Measurements from ENCODE around the gene HSPG2. TPM values are rescaled to one million over a fixed set of nuclear protein-coding genes. Genes with fewer than 3 reads are reported as not detected.

Gene HSPG2
- polyA plus RNA-seq, 2 donors = 37.6 to 55.0 TPM

- Histone ChIP-seq H3K36me3 (ENCODE audit: control insufficient read depth in 2 of 2, insufficient read depth in 2 of 2, low read length in 1 of 2) (peaks cover 43 to 70% of the 10 kb centered on the region in 2 donors), H3K4me1 (ENCODE audit: control insufficient read depth in 2 of 2, insufficient read depth in 2 of 2, low read length in 1 of 2) (no peaks in the 10 kb centered on the region), H3K4me3 (ENCODE audit: low read depth in 1 of 2, low read length in 2 of 2) (no peak overlapping the region), H3K27ac (ENCODE audit: low read depth in 2 of 2, low read length in 1 of 2) (no peak overlapping the region), H3K9me3 (ENCODE audit: control insufficient read depth in 2 of 2, insufficient read depth in 1 of 2, low read depth in 1 of 2, low read length in 1 of 2) (peaks cover 3 to 9% of the 10 kb centered on the region in 2 donors), H3K27me3 (ENCODE audit: control insufficient read depth in 1 of 2, insufficient read depth in 2 of 2, low read length in 2 of 2) (no peaks in the 10 kb centered on the region)
- WGBS, 2 donors = 95% methylated on average over 10 of the region's 10 CpGs
Measured at GRCh38 chr1:21837476-21837875, 99.6 kb downstream of the HSPG2 start.

DNA sequence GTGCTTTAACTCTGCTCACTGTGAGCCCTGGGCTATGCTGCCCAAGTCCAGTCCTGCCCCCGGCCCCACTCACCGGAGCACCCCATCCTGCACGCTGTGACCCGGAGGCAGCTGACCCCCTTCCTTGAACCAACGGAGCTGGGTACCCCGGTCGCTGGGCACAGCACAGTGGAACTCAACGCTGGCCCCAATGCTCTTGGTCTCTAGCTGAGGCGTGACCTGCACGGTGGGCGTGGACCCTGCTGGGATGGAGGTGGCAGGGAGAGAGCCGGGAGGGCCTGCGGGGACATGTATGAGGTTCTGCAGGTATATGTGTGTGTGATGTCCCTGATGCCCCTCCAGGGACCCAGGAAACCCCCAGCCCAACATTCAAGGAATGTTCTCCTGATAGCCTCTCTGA, 100.4 kb downstream of the HSPG2 start:
- Histone ChIP-seq H3K27ac (ENCODE audit: low read depth in 2 of 2, low read length in 1 of 2) (no peak overlapping the region), H3K36me3 (ENCODE audit: control insufficient read depth in 2 of 2, insufficient read depth in 2 of 2, low read length in 1 of 2) (peaks cover 38 to 70% of the 10 kb centered on the region in 2 donors), H3K27me3 (ENCODE audit: control insufficient read depth in 1 of 2, insufficient read depth in 2 of 2, low read length in 2 of 2) (no peaks in the 10 kb centered on the region), H3K4me1 (ENCODE audit: control insufficient read depth in 2 of 2, insufficient read depth in 2 of 2, low read length in 1 of 2) (no peaks in the 10 kb centered on the region), H3K9me3 (ENCODE audit: control insufficient read depth in 2 of 2, insufficient read depth in 1 of 2, low read depth in 1 of 2, low read length in 1 of 2) (peaks cover 3 to 9% of the 10 kb centered on the region in 2 donors), H3K4me3 (ENCODE audit: low read depth in 1 of 2, low read length in 2 of 2) (no peak overlapping the region)
- 88 to 90% methylated on average over 13 of the region's 13 CpGs for WGBS, 2 donors

- Histone ChIP-seq H3K4me1 (ENCODE audit: control insufficient read depth in 2 of 2, insufficient read depth in 2 of 2, low read length in 1 of 2) (no peaks in the 10 kb centered on the region), H3K4me3 (ENCODE audit: low read depth in 1 of 2, low read length in 2 of 2) (no peak overlapping the region), H3K27ac (ENCODE audit: low read depth in 2 of 2, low read length in 1 of 2) (no peak overlapping the region), H3K9me3 (ENCODE audit: control insufficient read depth in 2 of 2, insufficient read depth in 1 of 2, low read depth in 1 of 2, low read length in 1 of 2) (peaks cover 3 to 9% of the 10 kb centered on the region in 2 donors), H3K27me3 (ENCODE audit: control insufficient read depth in 1 of 2, insufficient read depth in 2 of 2, low read length in 2 of 2) (no peaks in the 10 kb centered on the region), H3K36me3 (ENCODE audit: control insufficient read depth in 2 of 2, insufficient read depth in 2 of 2, low read length in 1 of 2) (peaks cover 34 to 70% of the 10 kb centered on the region in 2 donors)
- WGBS, 2 donors = 97 to 99% methylated on average over 4 of the region's 4 CpGs
Measured at GRCh38 chr1:21836010-21836409, 101.1 kb downstream of the HSPG2 start.

DNA sequence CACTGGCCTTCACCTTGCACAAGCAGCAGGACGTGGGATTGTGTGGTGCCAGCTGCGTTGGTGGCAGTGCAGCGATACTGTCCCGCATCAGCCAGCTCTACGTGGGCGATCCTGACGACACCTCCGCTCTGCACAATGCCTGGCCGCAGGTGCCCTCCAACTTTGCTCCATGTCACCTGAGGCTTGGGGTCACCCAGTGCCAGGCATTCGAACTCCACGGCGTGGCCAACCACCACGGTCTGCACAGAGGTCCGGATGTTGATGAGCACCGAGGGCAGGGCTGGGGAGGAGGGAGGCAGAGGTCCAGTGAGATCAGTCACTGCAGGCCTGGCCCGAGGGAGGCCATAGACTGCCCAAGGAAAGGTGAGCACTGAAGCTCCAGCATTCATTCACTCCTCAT, 102.4 kb downstream of the HSPG2 start:
- peaks cover 3 to 9% of the 10 kb centered on the region in 2 donors for H3K9me3 ChIP-seq (ENCODE audit: control insufficient read depth in 2 of 2, insufficient read depth in 1 of 2, low read depth in 1 of 2, low read length in 1 of 2)
- no peak overlapping the region for H3K27ac ChIP-seq (ENCODE audit: low read depth in 2 of 2, low read length in 1 of 2)
- 94 to 97% methylated on average over 16 of the region's 16 CpGs for WGBS, 2 donors
- no peak overlapping the region for H3K4me3 ChIP-seq (ENCODE audit: low read depth in 1 of 2, low read length in 2 of 2)
- peaks cover 32 to 73% of the 10 kb centered on the region in 2 donors for H3K36me3 ChIP-seq (ENCODE audit: control insufficient read depth in 2 of 2, insufficient read depth in 2 of 2, low read length in 1 of 2)
- H3K4me1 ChIP-seq (ENCODE audit: control insufficient read depth in 2 of 2, insufficient read depth in 2 of 2, low read length in 1 of 2) = no peaks in the 10 kb centered on the region
- H3K27me3 ChIP-seq (ENCODE audit: control insufficient read depth in 1 of 2, insufficient read depth in 2 of 2, low read length in 2 of 2) = no peaks in the 10 kb centered on the region

DNA sequence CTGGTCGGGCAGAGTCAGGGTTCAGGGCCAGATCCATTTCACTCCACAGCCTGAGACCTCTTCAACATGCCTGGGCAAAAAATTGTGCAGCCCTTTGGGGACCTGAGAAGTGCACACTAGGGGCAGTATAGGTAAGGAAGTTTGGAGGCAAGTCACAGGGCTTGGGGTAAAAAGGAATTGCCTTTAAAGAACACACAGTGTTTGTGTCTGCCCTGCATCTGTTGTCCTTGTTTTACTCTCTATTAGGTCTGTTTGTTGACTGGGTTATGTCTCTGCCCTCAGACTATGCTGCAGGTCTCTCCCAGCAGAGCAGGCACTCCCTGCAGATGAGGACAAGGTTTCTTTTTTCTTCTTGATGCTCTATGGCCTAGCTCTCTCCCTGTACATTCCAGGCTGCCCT, 103.0 kb downstream of the HSPG2 start:
- Histone ChIP-seq H3K27ac (ENCODE audit: low read depth in 2 of 2, low read length in 1 of 2) (no peak overlapping the region), H3K27me3 (ENCODE audit: control insufficient read depth in 1 of 2, insufficient read depth in 2 of 2, low read length in 2 of 2) (no peaks in the 10 kb centered on the region), H3K4me1 (ENCODE audit: control insufficient read depth in 2 of 2, insufficient read depth in 2 of 2, low read length in 1 of 2) (no peaks in the 10 kb centered on the region), H3K36me3 (ENCODE audit: control insufficient read depth in 2 of 2, insufficient read depth in 2 of 2, low read length in 1 of 2) (peaks cover 30 to 74% of the 10 kb centered on the region in 2 donors), H3K9me3 (ENCODE audit: control insufficient read depth in 2 of 2, insufficient read depth in 1 of 2, low read depth in 1 of 2, low read length in 1 of 2) (peaks cover 3 to 9% of the 10 kb centered on the region in 2 donors), H3K4me3 (ENCODE audit: low read depth in 1 of 2, low read length in 2 of 2) (no peak overlapping the region)
- WGBS, 2 donors = 70 to 81% methylated on average over 1 of the region's 1 CpG

- no peaks in the 10 kb centered on the region for H3K4me1 ChIP-seq (ENCODE audit: control insufficient read depth in 2 of 2, insufficient read depth in 2 of 2, low read length in 1 of 2)
- peaks cover 30 to 74% of the 10 kb centered on the region in 2 donors for H3K36me3 ChIP-seq (ENCODE audit: control insufficient read depth in 2 of 2, insufficient read depth in 2 of 2, low read length in 1 of 2)
- 78 to 81% methylated on average over 11 of the region's 11 CpGs for WGBS, 2 donors
- H3K9me3 ChIP-seq (ENCODE audit: control insufficient read depth in 2 of 2, insufficient read depth in 1 of 2, low read depth in 1 of 2, low read length in 1 of 2) = peaks cover 3 to 8% of the 10 kb centered on the region in 2 donors
- no peak overlapping the region for H3K27ac ChIP-seq (ENCODE audit: low read depth in 2 of 2, low read length in 1 of 2)
- H3K4me3 ChIP-seq (ENCODE audit: low read depth in 1 of 2, low read length in 2 of 2) = no peak overlapping the region
- no peaks in the 10 kb centered on the region for H3K27me3 ChIP-seq (ENCODE audit: control insufficient read depth in 1 of 2, insufficient read depth in 2 of 2, low read length in 2 of 2)
Measured at GRCh38 chr1:21833392-21833976, 103.6 kb downstream of the HSPG2 start.

DNA sequence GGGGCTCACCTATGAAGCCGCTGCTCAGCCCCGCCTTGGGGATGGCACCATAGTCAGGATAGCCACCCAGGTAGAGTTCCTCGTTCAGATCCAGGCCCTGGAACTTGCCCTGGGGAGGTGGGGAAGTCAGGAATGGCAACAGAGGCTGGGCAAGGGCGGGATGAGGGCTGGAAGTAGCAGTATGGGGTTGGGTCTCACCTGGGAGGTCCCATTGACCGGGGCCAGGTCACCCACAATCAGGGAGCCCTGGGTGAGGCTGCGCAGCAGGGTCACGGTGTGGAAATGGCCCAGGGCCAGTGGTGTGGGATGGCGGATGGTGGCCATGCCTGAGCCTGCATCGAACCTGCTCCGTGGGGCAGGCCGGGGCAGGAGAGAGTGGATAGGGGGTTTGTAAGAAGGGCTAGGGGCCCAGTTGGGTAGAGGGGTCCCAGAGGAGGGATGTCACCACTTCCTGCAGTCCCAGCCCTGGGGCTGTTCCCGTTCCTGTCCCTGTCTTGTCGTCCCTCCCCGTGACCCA, 105.6 kb downstream of the HSPG2 start:
- Histone ChIP-seq H3K9me3 (ENCODE audit: control insufficient read depth in 2 of 2, insufficient read depth in 1 of 2, low read depth in 1 of 2, low read length in 1 of 2) (peaks cover 3 to 6% of the 10 kb centered on the region in 2 donors), H3K4me3 (ENCODE audit: low read depth in 1 of 2, low read length in 2 of 2) (no peak overlapping the region), H3K4me1 (ENCODE audit: control insufficient read depth in 2 of 2, insufficient read depth in 2 of 2, low read length in 1 of 2) (no peaks in the 10 kb centered on the region), H3K27me3 (ENCODE audit: control insufficient read depth in 1 of 2, insufficient read depth in 2 of 2, low read length in 2 of 2) (no peaks in the 10 kb centered on the region), H3K36me3 (ENCODE audit: control insufficient read depth in 2 of 2, insufficient read depth in 2 of 2, low read length in 1 of 2) (peaks cover 26 to 71% of the 10 kb centered on the region in 2 donors), H3K27ac (ENCODE audit: low read depth in 2 of 2, low read length in 1 of 2) (no peak overlapping the region)
- WGBS, 2 donors = 76 to 85% methylated on average over 13 to 14 of the region's 14 CpGs

DNA sequence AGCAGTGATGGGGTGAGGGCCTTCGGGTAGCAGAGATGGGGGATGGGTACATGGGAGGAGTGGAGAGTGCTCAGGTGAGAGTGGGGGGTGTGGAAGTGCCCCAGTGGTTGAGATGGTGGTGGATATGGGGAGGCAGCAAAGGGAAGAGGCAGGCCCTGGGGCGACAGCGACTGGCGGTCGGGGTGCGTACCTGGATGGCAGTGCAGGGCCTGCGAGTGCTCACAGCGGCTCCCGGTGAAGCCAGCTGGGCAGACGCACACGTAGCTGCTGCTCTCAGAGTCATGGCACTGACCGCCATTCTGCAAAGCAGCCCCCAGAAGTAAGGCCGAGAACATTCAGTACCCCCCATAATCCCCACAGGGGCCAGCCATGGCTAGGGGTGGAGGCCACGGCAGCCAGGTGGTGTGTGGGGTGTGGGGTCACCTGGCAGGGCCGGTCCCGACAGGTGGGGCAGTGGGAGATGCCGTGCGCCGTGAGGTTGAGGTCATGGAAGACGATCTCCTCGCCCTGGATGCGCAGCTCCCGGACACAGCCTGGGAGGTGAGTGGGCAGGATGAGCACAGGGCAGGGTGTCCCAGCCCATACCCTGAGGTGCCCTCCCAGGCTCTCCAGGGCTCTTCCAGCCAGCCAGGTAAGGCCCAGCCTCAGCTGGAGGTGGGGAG, 106.2 kb downstream of the HSPG2 start:
- Histone ChIP-seq H3K9me3 (ENCODE audit: control insufficient read depth in 2 of 2, insufficient read depth in 1 of 2, low read depth in 1 of 2, low read length in 1 of 2) (peaks cover 3 to 6% of the 10 kb centered on the region in 2 donors), H3K4me1 (ENCODE audit: control insufficient read depth in 2 of 2, insufficient read depth in 2 of 2, low read length in 1 of 2) (no peaks in the 10 kb centered on the region), H3K27ac (ENCODE audit: low read depth in 2 of 2, low read length in 1 of 2) (no peak overlapping the region), H3K27me3 (ENCODE audit: control insufficient read depth in 1 of 2, insufficient read depth in 2 of 2, low read length in 2 of 2) (no peaks in the 10 kb centered on the region), H3K4me3 (ENCODE audit: low read depth in 1 of 2, low read length in 2 of 2) (no peak overlapping the region), H3K36me3 (ENCODE audit: control insufficient read depth in 2 of 2, insufficient read depth in 2 of 2, low read length in 1 of 2) (peaks cover 25 to 70% of the 10 kb centered on the region in 2 donors)
- 91 to 96% methylated on average over 22 to 23 of the region's 23 CpGs for WGBS, 2 donors

DNA sequence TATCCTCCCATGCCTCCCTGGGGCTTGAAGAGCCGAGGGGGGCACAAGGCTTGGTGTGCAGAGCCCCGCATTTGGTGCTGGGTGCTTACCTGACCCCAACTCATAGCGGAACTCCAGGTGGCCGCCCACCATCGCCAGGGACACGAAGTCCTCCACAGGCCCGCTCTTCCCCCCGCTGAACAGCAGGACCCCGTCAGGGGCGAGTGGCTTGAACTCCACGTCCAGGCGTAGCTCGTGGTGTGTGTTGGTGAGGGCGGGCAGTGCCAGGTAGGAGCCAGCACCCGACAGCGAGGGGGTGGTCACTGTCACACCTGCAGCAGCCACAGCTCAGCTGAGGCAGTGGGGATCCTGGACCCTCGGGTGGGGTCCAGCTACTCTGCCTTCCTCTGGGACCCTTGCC, 107.8 kb downstream of the HSPG2 start:
- H3K9me3 ChIP-seq (ENCODE audit: control insufficient read depth in 2 of 2, insufficient read depth in 1 of 2, low read depth in 1 of 2, low read length in 1 of 2) = peaks cover under 1 to 1% of the 10 kb centered on the region in 2 donors
- peaks cover 15 to 67% of the 10 kb centered on the region in 2 donors for H3K36me3 ChIP-seq (ENCODE audit: control insufficient read depth in 2 of 2, insufficient read depth in 2 of 2, low read length in 1 of 2)
- WGBS, 2 donors = 92 to 93% methylated on average over 17 of the region's 17 CpGs
- H3K4me3 ChIP-seq (ENCODE audit: low read depth in 1 of 2, low read length in 2 of 2) = no peak overlapping the region
- H3K27ac ChIP-seq (ENCODE audit: low read depth in 2 of 2, low read length in 1 of 2) = no peak overlapping the region
- no peaks in the 10 kb centered on the region for H3K27me3 ChIP-seq (ENCODE audit: control insufficient read depth in 1 of 2, insufficient read depth in 2 of 2, low read length in 2 of 2)
- H3K4me1 ChIP-seq (ENCODE audit: control insufficient read depth in 2 of 2, insufficient read depth in 2 of 2, low read length in 1 of 2) = no peaks in the 10 kb centered on the region

Measured in esophagus (tissue), 2 donors.